Activated CD4-positive, alpha-beta T cell treated with anti-CD3 and anti-CD28 coated beads, Interleukin-2, amount 10 ng/mL, durations not matched to agents 24 days and 14 days (primary cell): ENCODE data around the gene C19orf12. TPM values are rescaled to one million over a fixed set of nuclear protein-coding genes. Genes with fewer than 3 reads are reported as not detected.
"Not testable (repeated sequence)": the region's sequence is repeated elsewhere in the genome, so short reads cannot be mapped to it uniquely, and the experiment has no call there.

ENCODE experiments used
- DNase-seq: peaks from one replicate; pipeline ENCODE4 v3.0.0; 2022
- H3K27ac Mint-ChIP-seq: one replicate; pipeline ENCODE4 v1.8.0; 2022; ENCODE audit warnings: mild to moderate bottlenecking, mixed read lengths
- H3K27me3 Mint-ChIP-seq: one replicate; pipeline ENCODE4 v1.8.0; 2022; ENCODE audit warnings: mixed read lengths
- H3K36me3 Mint-ChIP-seq: one replicate; pipeline ENCODE4 v1.8.0; 2022; ENCODE audit warnings: low read depth, mild to moderate bottlenecking, mixed read lengths
- H3K4me1 Mint-ChIP-seq: one replicate; pipeline ENCODE4 v1.8.0; 2021; ENCODE audit warnings: mixed read lengths
- H3K4me3 Mint-ChIP-seq: one replicate; pipeline ENCODE4 v1.8.0; 2022; ENCODE audit warnings: mild to moderate bottlenecking, moderate library complexity, mixed read lengths
- H3K9me3 Mint-ChIP-seq: one replicate; pipeline ENCODE4 v1.8.0; 2021; ENCODE audit warnings: mixed read lengths
- intact Hi-C: fragments of 100-400 bp; cut with micrococcal nuclease; formaldehyde crosslinking; loops from one replicate; pipeline ENCODE4 v1.15.1; 2023
- total RNA-seq: library from RNA; stranded (reverse); gene quantifications from 2 replicates; pipeline ENCODE4 v1.2.3, GENCODE V29; 2022

The C19orf12 gene
- total RNA-seq, 1 donor from 2014 or later: 41.6 TPM

DNA sequence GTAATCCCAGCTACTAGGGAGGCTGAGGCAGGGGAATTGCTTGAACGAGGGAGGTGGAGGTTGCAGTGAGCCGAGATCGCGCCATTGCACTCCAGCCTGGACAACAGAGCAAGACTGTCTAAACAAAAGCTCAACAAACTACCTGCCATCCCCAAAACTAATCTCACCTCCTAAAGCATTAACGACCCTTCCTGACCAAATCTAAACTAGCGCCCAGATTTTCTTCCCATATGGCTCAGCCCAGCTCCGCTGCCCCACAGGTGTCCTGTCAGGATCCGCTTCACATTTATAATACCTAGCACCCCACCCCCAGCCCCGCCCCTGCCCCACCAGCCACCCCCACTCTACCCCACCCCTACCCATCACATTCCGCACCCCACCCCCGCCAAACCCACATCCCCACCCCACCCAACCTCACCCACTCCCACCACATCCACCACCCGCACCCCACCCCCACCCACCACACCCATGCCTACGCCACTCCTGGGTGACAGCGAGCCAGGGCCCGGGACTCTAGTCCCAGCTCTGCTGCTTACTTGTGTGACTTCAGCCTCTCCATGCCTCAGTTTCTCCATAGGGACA, 599 bp downstream of the C19orf12 start:
- Mint-ChIP-seq H3K4me3 (peak overlapping the region; percentile 93), H3K9me3 (no peaks in the 10 kb centered on the region), H3K36me3 (peaks cover 24% of the 10 kb centered on the region), H3K27ac (peak overlapping the region; percentile 89), H3K4me1 (peaks cover 58% of the 10 kb centered on the region), H3K27me3 (no peaks in the 10 kb centered on the region)
- DNase-seq: no peak
- intact Hi-C loops: loop anchor here (1.0 to 2.0 kb wide), 3 partner anchors 9 to 130 kb away; no protein-coding TSS in a partner anchor

DNA sequence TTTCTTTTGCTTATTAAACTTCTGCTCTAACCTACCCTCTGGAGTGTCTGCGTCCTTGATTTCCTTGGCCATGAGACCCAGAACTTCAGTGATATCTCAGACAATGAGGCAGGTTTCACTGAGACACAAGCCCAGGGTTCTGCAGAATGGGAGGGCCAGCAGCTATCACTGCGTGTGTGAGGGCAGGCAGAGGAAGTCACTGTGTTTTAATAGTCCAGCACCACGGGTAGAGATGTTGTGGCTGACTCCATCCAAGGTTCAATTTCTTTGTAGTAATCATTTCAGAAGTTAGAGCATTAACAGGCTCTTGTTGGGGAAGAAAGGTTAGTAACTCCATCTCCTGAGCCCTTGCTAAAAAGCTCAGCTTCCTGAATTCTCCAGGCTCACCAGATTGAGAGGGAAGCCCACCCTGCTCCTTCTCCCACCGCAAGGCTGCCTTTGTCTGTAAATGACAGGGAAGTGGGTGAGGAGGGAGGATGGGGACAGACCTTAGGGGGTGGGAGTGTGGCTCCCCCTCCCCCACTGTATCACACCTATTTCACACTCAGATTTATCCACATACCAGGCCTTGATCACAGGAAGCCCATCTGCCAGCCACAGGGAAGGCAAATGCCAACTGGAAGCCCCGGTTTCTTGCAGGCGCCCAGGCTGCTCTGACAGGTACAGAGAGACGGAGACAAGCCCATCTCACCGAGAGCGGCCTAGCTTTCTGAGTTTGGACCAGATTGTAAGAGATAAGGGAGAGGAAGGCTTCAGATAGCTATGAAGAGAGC, 2.1 kb downstream of the C19orf12 start:
- H3K27ac Mint-ChIP-seq: peak overlapping the region; percentile 84
- peak overlapping the region; percentile 93 for H3K4me3 Mint-ChIP-seq
- intact Hi-C loops: no loop called here
- no peaks in the 10 kb centered on the region for H3K9me3 Mint-ChIP-seq
- no peaks in the 10 kb centered on the region for H3K27me3 Mint-ChIP-seq
- H3K4me1 Mint-ChIP-seq: peaks cover 68% of the 10 kb centered on the region
- peaks cover 35% of the 10 kb centered on the region for H3K36me3 Mint-ChIP-seq
- DNase-seq: peak; percentile 71

DNA sequence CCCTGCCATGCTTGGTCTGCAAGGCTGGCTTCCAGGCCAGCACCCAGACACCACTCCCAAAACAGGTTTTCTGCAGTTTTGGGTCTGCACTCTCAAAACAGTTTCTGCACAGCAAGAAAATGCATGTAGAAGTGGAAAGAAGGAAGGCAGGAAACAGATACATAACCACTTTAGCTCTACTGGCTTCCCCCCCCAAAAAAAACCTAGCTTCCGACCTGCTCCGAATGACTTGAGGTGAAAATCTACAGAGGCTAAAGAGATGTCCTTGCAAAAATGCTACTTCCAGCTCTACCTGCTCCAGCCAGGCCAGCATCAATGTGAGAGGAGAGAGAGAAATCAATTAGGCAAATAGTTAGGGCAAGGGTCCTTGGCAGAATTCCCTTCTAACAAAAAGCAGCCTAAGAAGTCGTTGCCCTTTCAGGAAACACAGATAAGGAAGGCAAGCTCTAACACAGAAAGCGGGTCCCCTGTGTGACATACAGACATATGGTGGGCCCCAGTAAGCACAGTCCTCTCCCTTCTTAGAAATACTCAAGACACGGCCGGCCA, 3.4 kb downstream of the C19orf12 start:
- DNase-seq: peak; percentile 73
- Mint-ChIP-seq H3K27me3 (no peaks in the 10 kb centered on the region), H3K4me3 (peak overlapping the region; percentile 93), H3K4me1 (peaks cover 76% of the 10 kb centered on the region), H3K27ac (peak overlapping the region; percentile 78), H3K36me3 (peaks cover 45% of the 10 kb centered on the region), H3K9me3 (no peaks in the 10 kb centered on the region)
- intact Hi-C loops: no loop called here

DNA sequence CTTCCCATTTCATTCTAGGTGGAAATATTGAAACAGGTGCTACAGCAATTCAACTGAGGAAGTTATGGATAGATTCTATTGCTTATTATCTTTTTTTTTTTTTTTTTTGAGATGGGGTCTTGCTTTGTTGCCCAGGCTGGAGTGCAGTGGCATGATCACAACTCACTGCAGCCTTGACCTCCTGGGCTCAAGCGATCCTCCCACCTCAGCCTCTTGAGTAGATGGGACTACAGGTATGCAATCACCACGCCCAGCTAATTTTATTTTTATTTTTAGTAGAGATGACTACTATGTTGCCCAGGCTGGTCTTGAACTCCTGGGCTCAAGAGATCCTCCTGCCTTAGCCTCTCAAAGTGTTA, 5.6 kb downstream of the C19orf12 start:
- intact Hi-C loops, H3K4me3 Mint-ChIP-seq, H3K9me3 Mint-ChIP-seq, H3K27ac Mint-ChIP-seq, H3K27me3 Mint-ChIP-seq, DNase-seq: not testable (repeated sequence)
- Mint-ChIP-seq H3K36me3 (peaks cover 63% of the 10 kb centered on the region), H3K4me1 (peaks cover 84% of the 10 kb centered on the region)

DNA sequence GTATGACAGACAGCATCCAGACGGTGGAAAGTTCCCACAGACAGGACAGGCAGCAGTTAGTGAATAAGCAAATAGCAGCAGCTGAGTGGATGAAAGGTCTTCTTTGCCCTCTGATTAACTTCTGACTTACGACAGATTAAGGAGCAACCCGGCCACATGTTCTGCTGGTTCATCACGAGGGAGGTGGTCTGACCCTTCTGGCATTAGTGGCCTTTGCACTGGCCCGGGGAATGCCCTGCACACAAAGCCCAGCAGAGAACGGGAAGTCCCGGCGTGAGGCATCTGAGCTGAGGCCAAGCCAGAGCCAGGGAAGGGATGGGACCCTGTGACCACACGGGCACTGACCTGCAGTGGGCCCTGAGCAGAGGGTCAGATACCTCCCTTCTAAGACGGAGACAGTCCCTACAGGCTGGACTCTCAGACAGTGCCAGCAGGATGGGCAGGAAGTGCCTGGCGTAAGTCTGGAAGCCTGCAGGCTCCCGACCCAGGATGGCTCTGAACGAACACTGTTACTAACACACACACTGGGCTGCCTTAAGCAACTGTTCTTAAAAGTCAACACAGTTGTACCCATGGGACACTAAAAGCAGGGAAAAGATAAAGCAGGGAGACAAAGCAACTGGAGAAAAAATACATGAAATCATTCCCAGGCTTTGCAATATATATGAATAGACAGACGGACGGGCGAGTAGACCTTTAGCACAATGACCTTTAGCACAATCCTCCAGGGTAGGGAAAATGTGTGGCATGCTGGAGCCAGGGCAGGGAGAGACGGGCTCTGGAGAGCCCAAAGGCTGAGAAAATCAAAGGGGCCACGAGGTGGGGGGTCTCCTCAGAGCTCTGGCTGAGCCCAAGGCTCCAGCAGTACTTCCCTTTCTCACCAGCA, 6.3 kb downstream of the C19orf12 start:
- Mint-ChIP-seq H3K27ac (peak overlapping the region; percentile 66), H3K27me3 (no peaks in the 10 kb centered on the region), H3K4me1 (peaks cover 84% of the 10 kb centered on the region), H3K36me3 (peaks cover 60% of the 10 kb centered on the region), H3K9me3 (no peaks in the 10 kb centered on the region), H3K4me3 (no peak overlapping the region)
- intact Hi-C loops: no loop called here
- no peak for DNase-seq

DNA sequence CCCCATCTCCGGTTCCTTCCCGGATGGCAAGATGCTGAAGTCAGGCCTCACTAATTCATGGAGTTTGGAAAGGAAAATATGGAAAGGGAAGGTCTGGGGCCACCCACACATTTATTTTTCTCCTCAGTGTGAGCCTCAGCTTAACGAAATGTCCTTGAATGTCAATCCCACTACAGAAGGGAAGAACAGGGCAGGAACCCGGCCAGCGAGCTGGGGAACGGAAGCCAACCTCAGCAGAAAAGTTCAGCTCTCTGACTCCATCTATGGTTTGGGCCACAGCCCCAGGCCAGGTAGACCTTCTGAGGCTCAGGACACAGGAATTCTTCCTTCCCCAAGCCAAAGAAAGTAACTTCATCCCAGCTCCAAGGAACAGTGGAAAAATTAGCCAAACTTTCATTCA, 8.4 kb downstream of the C19orf12 start:
- intact Hi-C loops: no loop called here
- Mint-ChIP-seq H3K27ac (peak overlapping the region; percentile 97), H3K4me3 (no peak overlapping the region), H3K36me3 (peaks cover 53% of the 10 kb centered on the region), H3K4me1 (peaks cover 62% of the 10 kb centered on the region), H3K9me3 (no peaks in the 10 kb centered on the region), H3K27me3 (no peaks in the 10 kb centered on the region)
- no peak for DNase-seq

DNA sequence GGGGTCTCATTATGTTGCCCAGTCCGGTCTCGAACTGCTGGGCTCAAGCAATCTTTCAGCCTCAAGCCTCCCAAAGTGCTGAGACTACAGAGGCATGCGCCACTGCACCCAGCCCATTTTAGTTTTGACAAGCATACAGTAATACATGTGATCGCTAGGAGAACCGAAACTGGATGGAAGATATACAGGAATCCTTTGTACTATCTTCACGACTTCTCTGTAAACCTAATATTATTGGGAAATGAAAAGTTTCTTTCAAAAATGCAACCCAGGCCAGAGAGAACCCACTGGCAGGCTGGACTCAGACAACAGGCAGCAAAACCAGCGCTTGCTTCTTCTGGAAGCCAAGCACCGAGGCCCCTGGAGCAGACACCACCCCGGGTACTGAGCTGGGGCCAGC, 9.4 kb downstream of the C19orf12 start:
- no peak for DNase-seq
- H3K4me1 Mint-ChIP-seq: peaks cover 54% of the 10 kb centered on the region
- no peaks in the 10 kb centered on the region for H3K9me3 Mint-ChIP-seq
- H3K27ac Mint-ChIP-seq: peak overlapping the region; percentile 97
- no peaks in the 10 kb centered on the region for H3K27me3 Mint-ChIP-seq
- intact Hi-C loops: loop anchor here (1.0 kb wide), 1 partner anchor 9 kb away; no protein-coding TSS in a partner anchor
- peaks cover 48% of the 10 kb centered on the region for H3K36me3 Mint-ChIP-seq
- H3K4me3 Mint-ChIP-seq: peak overlapping the region; percentile 35

DNA sequence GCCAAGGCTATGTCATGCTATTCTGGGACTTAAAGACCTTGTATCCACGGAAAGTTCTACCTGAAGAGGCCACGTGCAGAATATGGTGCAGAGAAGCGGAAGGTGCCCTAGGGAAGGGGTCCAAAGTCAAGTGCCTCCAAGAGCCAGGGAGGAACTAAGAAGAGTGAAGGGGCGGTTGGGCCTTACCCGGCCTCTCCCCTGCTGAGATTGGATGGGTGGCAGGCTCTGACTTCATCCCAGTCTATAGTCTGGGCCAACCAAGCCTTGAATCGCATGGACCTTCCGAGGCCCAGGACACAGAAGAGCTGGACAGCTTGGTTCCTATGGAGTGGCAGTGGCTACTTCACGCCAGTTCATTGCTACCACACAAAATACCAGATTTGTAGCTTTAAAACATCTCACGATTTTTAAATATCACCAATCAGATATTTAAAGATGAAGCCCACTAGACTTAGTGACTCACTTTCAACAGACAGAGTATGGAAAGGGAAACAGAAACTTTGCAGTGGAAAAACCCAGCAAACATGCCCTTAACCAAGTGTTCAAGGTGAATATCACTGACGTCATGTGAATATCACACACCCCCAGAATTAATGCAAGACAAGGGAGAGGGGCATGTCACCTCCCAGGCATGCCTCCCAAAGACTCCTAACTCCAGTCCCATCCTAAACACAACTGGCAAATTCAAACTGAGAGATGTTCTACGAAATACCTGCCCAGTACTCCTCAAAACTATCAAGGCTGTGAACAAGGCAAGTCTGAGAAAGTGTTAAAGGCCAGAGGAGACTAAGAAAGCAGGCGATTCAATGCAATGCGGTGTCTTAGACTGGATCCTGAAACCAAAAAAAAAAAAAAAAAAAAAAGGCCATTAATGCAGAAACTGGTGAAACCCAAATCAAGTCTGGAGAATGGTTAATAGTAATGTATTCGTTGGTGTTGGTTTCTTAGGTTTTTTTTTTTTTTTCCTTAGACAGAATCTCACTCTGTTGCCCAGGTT, 10.2 kb downstream of the C19orf12 start:
- H3K36me3 Mint-ChIP-seq: peaks cover 45% of the 10 kb centered on the region
- H3K4me1 Mint-ChIP-seq: peaks cover 46% of the 10 kb centered on the region
- H3K4me3 Mint-ChIP-seq: peak overlapping the region; percentile 68
- no peaks in the 10 kb centered on the region for H3K27me3 Mint-ChIP-seq
- no peaks in the 10 kb centered on the region for H3K9me3 Mint-ChIP-seq
- peak overlapping the region; percentile 97 for H3K27ac Mint-ChIP-seq
- intact Hi-C loops: loop anchor here (1.0 kb wide), 1 partner anchor 9 kb away; no protein-coding TSS in a partner anchor
- DNase-seq: peak; percentile 80

DNA sequence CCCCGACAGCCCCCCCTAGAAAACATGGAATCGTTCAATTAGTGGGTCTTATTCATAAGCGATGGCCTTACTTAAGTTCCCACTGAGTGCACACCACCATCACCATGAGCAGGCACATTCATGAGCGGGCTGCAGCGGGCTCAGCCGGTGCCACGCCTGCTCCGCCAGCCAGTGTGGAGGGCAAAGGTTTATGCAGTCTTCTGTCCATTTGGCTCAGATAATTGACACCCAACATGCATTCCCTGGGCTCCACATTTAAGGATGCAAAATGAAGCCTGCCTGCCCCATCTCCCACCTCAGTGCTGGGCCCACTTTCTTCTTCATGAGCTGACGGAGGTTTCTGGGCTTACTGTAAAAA, 12.1 kb downstream of the C19orf12 start:
- intact Hi-C loops: no loop called here
- H3K27me3 Mint-ChIP-seq: no peaks in the 10 kb centered on the region
- peaks cover 33% of the 10 kb centered on the region for H3K4me1 Mint-ChIP-seq
- DNase-seq: no peak
- H3K9me3 Mint-ChIP-seq: no peaks in the 10 kb centered on the region
- no peak overlapping the region for H3K27ac Mint-ChIP-seq
- peaks cover 34% of the 10 kb centered on the region for H3K36me3 Mint-ChIP-seq
- H3K4me3 Mint-ChIP-seq: no peak overlapping the region

DNA sequence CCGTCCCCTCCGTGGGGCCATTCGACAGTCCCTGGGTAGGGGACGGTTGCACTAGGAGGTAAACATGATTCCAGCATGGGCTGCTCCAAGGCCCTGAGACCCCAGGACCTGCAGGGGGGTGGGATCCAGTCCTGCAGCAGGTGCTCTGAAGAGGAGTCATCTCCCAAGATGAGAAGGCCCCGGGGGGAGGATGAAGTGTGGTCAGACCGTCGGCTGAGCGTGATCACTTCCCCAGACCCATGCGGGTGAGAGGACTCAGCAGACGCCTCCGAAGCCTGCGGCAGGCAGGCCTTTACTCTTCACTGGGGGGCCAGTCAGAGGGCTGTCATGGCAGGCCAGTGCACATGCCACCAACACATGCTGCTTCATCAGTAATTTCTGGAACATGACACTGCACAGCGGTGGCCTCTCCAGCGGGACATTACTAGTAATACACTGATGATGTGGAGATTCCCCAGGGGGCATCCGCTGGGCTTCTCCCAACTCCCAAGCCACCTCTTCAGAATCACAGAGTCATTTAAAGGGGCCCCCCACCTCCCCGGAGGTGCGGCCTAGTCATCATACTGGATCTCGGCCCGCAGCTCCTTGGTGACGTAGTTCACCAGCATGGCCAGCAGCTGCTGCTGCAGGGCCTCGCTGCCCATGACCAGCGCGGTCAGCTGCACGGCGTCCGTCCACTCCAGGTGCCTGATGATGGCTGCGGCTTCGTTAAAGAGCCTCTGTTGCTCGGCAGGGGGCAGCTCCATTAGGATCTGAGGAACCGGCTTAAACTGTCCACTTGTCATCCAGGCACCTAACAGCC, 12.7 kb downstream of the C19orf12 start:
- Mint-ChIP-seq H3K4me1 (peaks cover 29% of the 10 kb centered on the region), H3K36me3 (peaks cover 30% of the 10 kb centered on the region), H3K9me3 (no peaks in the 10 kb centered on the region), H3K4me3 (no peak overlapping the region), H3K27me3 (no peaks in the 10 kb centered on the region), H3K27ac (no peak overlapping the region)
- intact Hi-C loops: no loop called here
- DNase-seq: no peak

DNA sequence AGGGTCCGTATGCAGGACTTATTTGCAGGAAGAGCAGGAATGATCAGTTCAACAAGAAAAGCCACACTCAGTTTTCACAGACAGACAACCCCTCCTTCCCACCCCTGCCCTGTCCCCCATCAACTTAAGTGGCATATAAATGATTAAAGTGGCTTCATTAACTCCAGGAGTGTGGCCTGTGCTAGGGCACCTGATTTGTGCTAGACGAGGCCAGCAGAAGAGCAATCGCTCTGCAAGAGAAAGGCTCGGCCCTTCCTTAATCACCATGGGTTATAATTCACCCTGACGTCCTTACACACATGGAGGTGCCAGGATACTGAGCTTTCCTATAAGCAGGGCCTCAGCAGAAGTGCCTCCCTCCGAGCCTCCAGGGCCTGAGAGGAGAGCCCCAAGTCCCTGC, 14.6 kb downstream of the C19orf12 start:
- DNase-seq: no peak
- Mint-ChIP-seq H3K4me1 (peaks cover 16% of the 10 kb centered on the region), H3K36me3 (peaks cover 13% of the 10 kb centered on the region), H3K9me3 (no peaks in the 10 kb centered on the region), H3K4me3 (no peak overlapping the region), H3K27me3 (no peaks in the 10 kb centered on the region), H3K27ac (no peak overlapping the region)
- intact Hi-C loops: no loop called here

DNA sequence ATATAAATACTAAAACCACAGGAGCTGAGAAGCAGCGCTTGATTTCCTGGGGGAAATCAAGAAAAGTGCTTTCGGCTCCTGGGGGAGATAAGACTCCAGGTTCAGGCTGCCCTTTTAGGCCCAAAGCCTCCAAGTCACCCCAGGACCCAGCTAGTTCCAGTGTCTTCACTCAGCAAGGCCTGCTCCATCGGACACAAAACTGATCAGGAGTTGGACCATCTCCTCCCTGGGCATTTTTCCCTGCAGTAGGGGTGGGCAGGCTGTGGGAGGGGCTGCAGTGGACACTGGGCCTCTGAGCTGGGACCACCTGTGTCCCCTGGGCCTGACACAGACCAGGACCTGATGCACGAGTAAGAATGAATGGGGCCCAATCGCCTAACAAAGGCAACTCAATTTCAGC, 15.2 kb downstream of the C19orf12 start:
- no peak overlapping the region for H3K27ac Mint-ChIP-seq
- no peaks in the 10 kb centered on the region for H3K9me3 Mint-ChIP-seq
- intact Hi-C loops: no loop called here
- H3K36me3 Mint-ChIP-seq: peaks cover 9% of the 10 kb centered on the region
- H3K4me1 Mint-ChIP-seq: peaks cover 13% of the 10 kb centered on the region
- no peak for DNase-seq
- no peaks in the 10 kb centered on the region for H3K27me3 Mint-ChIP-seq
- H3K4me3 Mint-ChIP-seq: no peak overlapping the region
